Prostate gland (tissue), 2 donors: Measurements from ENCODE around the gene AMDHD1. TPM values are rescaled to one million over a fixed set of nuclear protein-coding genes. Genes with fewer than 3 reads are reported as not detected.

Source experiments
- DNase-seq: peaks from one replicate; pipeline ENCODE4 v3.0.0-alpha.2; 2019; ENCODE audit warnings: low spot score
- H3K27ac ChIP-seq, 2 donors: fragments of 200-600 bp; sonication (generic); 2 replicates each; pipeline ENCODE4 v1.5.1; 2017 to 2019
- H3K27me3 ChIP-seq: fragments of 200-600 bp; sonication (generic); replicated peaks from 2 replicates; pipeline ENCODE4 v1.5.1; 2019; ENCODE audit not compliant: insufficient read depth
- H3K36me3 ChIP-seq, 2 donors: fragments of 200-600 bp; sonication (generic); 1 replicate in 1 of 2; 2 replicates in 1 of 2; pipeline versions ENCODE4 v1.5.1 to v1.8.1; 2017 to 2019
- H3K4me1 ChIP-seq: fragments of 200-600 bp; sonication (generic); replicated peaks from 2 replicates; pipeline ENCODE4 v1.5.1; 2019
- H3K4me3 ChIP-seq, 2 donors: fragments of 200-600 bp; sonication (generic); 2 replicates each; pipeline ENCODE4 v1.5.1; 2017 to 2019
- H3K9me3 ChIP-seq: fragments of 200-600 bp; sonication (generic); 2 replicates; pipeline ENCODE4 v1.5.1; 2017
- CTCF ChIP-seq, 4 experiments: fragments of 200-600 bp in 2 of 4; fragments of 450-650 bp in 2 of 4; sonication (generic) in 2 of 4; IDR thresholded peaks; 1 replicate in 3 of 4; 2 replicates in 1 of 4; pipeline ENCODE4 v1.5.1; 2016 to 2019; ENCODE audit warnings: antibody characterized with exemption in 4 of 4, mild to moderate bottlenecking in 2 of 4, moderate library complexity in 2 of 4
- POLR2A ChIP-seq: fragments of 450-650 bp; IDR thresholded peaks from one replicate; pipeline ENCODE4 v1.6.1; 2016; ENCODE audit warnings: antibody characterized with exemption, mild to moderate bottlenecking
- POLR2AphosphoS5 ChIP-seq: sonication (generic); formaldehyde crosslinking; IDR thresholded peaks from one replicate; pipeline ENCODE4 v1.6.1; 2017; ENCODE audit warnings: antibody characterized with exemption
- WGBS: methylation state at CpG from one replicate; pipeline ENCODE4 v1.1.5; 2018; 5-methylcytosine and 5-hydroxymethylcytosine counted together
- intact Hi-C: fragments of 100-400 bp; cut with DNase I; formaldehyde crosslinking; loops from one replicate; pipeline ENCODE4 v1.14.2; 2022
- total RNA-seq, 2 donors: library from RNA; depleted of rRNA; stranded (reverse); fragments of >200 nt; gene quantifications; one replicate each; pipeline ENCODE4 v1.1.0, GENCODE V29; 2016

The AMDHD1 gene
- total RNA-seq, 2 donors from 2014 or later: 2.2 TPM; not detected in 1

GRCh38 chr12:95977764-95978305, 34.7 kb downstream of the AMDHD1 start:
- Histone ChIP-seq H3K9me3 (no peaks in the 10 kb centered on the region), H3K27me3 (no peaks in the 10 kb centered on the region), H3K4me1 (no peaks in the 10 kb centered on the region), H3K36me3 (no peaks in the 10 kb centered on the region), H3K27ac (no peak overlapping the region), H3K4me3 (no peak overlapping the region)
- no peak for DNase-seq
- intact Hi-C loops: no loop called here
- 87% methylated on average over 11 of the region's 11 CpGs for WGBS
- TF ChIP-seq POLR2AphosphoS5: no peak

GRCh38 chr12:95978351-95978750, 35.2 kb downstream of the AMDHD1 start:
- Histone ChIP-seq H3K27ac (no peak overlapping the region), H3K4me3 (no peak overlapping the region), H3K9me3 (no peaks in the 10 kb centered on the region), H3K27me3 (no peaks in the 10 kb centered on the region), H3K4me1 (no peaks in the 10 kb centered on the region), H3K36me3 (no peaks in the 10 kb centered on the region)
- intact Hi-C loops: no loop called here
- DNase-seq: no peak
- WGBS: 86% methylated on average over 5 of the region's 5 CpGs
- TF ChIP-seq POLR2AphosphoS5 (no peak), POLR2A (no peak), CTCF (IDR thresholded peaks at IDR 0.05) (no peak)

- TF ChIP-seq POLR2A (no peak), CTCF (IDR thresholded peaks at IDR 0.05) (no peak), POLR2AphosphoS5 (no peak)
These were observed 35.6 kb downstream of the AMDHD1 start for GRCh38 chr12:95978774-95979173.

GRCh38 chr12:95980437-95980836, 37.3 kb downstream of the AMDHD1 start:
- no peaks in the 10 kb centered on the region for H3K27me3 ChIP-seq
- H3K36me3 ChIP-seq: no peaks in the 10 kb centered on the region
- H3K27ac ChIP-seq: no peak overlapping the region
- no peak for DNase-seq
- WGBS: 95% methylated on average over 5 of the region's 5 CpGs
- intact Hi-C loops: no loop called here
- H3K9me3 ChIP-seq: no peaks in the 10 kb centered on the region
- no peak overlapping the region for H3K4me3 ChIP-seq
- no peak for TF ChIP-seq POLR2AphosphoS5
- no peak for TF ChIP-seq CTCF (IDR thresholded peaks at IDR 0.05)
- no peak for TF ChIP-seq POLR2A
- H3K4me1 ChIP-seq: no peaks in the 10 kb centered on the region

More at GRCh38 chr12:95978774-95979173, 35.6 kb downstream of the AMDHD1 start:
- Histone ChIP-seq H3K4me1 (no peaks in the 10 kb centered on the region), H3K4me3 (no peak overlapping the region), H3K36me3 (no peaks in the 10 kb centered on the region), H3K9me3 (no peaks in the 10 kb centered on the region), H3K27ac (no peak overlapping the region), H3K27me3 (no peaks in the 10 kb centered on the region)
- WGBS: 91% methylated on average over 3 of the region's 3 CpGs
- intact Hi-C loops: no loop called here
- no peak for DNase-seq

- no peaks in the 10 kb centered on the region for H3K4me1 ChIP-seq
- intact Hi-C loops: no loop called here
- H3K27me3 ChIP-seq: no peaks in the 10 kb centered on the region
- no peaks in the 10 kb centered on the region for H3K9me3 ChIP-seq
- WGBS: 84% methylated on average over 1 of the region's 1 CpG
- no peak overlapping the region for H3K4me3 ChIP-seq
- H3K36me3 ChIP-seq: no peaks in the 10 kb centered on the region
- H3K27ac ChIP-seq: no peak overlapping the region
- no peak for TF ChIP-seq CTCF (IDR thresholded peaks at IDR 0.05)
- DNase-seq: no peak
These were observed 39.5 kb downstream of the AMDHD1 start for GRCh38 chr12:95982602-95983001.
